Measurements from ENCODE around the gene SUSD4.
"Not testable (repeated sequence)": the region's sequence is repeated elsewhere in the genome, so short reads cannot be mapped to it uniquely, and the experiment has no call there.

The SUSD4 gene

DNA sequence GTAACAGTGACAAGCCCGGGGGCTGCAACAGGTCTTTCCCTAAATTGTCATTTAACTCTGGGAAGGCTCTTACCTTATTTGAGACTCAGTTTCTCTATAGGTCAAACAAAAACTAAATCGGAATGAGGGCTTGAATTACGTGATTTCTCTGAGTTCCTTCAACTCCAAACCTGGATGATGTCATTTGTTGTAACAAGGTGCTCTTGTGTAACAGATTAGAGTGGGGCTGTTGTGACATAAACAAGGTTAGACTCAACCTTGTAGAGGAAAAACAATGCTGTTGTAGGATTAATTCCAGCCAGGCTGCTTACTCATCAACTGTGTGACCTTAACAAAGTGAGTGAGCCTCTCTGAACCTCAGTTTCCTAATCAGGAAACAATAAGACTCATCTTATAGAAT, 74.4 kb downstream of the SUSD4 start:
- no peak for DNase-seq (ENCODE audit: low read depth)

DNA sequence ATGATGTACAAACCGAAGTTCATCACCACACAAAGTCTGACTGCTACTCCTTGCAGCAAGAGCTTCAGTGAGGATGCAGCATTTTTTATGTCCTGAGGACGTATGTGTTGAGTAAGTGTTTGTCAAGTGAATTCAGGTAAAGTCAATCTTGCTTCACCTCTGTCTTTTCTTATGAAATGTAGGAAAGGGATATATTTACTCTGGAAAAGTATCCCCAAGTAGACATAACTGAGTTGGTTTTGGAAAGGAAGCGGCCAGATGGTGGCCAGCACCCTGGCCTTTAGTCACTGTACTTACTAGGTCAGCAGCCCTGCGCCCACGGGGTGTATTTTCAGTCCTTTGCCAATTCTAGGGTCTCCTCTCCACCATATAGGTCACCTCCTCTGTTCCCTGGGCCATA, 75.2 kb downstream of the SUSD4 start:
- no peak for DNase-seq (ENCODE audit: low read depth)

DNA sequence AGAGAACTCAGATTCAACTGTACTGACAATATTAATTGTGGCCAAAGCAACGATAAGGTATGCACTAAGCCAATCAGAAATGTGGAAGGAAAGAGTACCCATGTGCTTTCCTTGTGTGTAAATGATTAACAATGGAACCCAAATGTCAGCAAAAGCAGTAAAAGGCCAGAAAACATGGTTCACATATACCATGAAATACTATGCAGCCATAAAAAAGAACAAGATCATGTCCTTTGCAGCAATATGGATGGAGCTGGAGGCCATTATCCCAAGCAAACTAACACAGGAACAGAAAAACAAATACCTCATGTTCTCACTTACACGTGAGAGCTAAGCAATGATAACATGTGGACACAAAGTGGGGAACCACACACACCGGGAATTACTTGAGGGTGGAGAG, 78.5 kb downstream of the SUSD4 start:
- no peak for DNase-seq (ENCODE audit: low read depth)

DNA sequence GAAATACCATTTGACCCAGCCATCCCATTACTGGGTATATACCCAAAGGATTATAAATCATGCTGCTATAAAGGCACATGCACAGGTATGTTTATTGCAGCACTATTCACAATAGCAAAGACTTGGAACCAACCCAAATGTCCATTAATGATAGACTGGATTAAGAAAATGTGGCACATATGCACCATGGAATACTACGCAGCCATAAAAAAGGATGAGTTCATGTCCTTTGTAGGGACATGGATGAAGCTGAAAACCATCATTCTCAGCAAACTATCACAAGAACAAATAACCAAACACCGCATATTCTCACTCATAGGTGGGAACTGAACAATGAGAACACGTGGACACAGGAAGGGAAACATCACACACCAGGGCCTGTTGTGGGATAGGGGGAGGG, 80.3 kb downstream of the SUSD4 start:
- DNase-seq (ENCODE audit: low read depth), result not testable (repeated sequence)

DNA sequence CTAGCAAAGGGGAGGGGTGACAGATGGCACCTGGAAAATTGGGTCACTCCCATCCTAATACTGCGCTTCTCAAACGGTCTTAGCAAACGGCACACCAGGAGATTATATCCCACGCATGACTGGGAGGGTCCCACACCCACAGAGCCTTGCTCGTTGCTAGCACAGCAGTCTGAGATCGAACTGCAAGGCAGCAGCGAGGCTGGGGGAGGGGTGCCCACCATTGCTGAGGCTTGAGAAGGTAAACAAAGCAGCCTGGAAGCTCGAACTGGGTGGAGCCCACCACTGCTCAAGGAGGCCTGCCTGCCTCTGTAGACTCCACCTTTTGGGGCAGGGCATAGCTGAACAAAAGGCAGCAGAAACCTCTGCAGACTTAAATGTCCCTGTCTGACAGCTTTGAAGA, 85.7 kb downstream of the SUSD4 start:
- not testable (repeated sequence) for DNase-seq (ENCODE audit: low read depth)

DNA sequence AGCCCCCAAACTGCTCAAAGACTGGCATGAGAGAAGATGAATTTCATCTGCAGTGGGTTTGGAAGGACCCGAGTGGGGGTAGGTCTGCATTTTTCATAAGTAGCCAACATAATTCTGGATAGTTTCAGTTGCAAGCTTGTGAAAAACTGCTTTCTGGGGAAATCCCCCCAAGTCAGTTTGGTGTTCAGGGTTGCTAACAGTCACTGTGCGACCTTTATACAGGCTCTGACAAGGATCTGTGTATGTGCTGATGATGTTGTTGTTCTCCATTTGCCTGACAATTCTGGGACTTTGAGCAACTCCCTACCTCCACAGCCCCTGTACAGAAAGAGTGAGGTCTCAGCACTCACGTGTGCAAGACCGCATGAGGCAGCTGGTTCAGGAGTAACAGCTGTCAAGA, 87.9 kb downstream of the SUSD4 start:
- DNase-seq (ENCODE audit: low read depth), result no peak

DNA sequence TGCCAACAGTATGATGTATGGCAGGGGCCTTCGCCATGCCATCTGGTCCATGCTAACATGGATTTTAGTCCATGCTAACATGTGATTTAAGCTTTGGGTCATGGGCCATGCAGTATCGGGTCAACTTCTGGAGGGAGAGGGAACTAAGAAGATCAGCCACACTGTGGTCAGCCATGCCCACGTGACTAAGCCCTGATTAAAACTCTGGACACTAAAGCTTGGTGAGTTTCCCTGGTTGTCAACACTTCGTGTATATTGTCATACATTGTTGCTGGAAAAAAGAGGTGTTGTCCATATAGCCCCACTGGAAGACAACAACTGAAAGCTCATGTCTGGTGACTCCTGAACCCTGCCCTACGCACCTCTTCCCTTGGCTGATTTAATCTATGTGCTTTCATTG, 90.5 kb downstream of the SUSD4 start:
- DNase-seq (ENCODE audit: low read depth), result no peak

DNA sequence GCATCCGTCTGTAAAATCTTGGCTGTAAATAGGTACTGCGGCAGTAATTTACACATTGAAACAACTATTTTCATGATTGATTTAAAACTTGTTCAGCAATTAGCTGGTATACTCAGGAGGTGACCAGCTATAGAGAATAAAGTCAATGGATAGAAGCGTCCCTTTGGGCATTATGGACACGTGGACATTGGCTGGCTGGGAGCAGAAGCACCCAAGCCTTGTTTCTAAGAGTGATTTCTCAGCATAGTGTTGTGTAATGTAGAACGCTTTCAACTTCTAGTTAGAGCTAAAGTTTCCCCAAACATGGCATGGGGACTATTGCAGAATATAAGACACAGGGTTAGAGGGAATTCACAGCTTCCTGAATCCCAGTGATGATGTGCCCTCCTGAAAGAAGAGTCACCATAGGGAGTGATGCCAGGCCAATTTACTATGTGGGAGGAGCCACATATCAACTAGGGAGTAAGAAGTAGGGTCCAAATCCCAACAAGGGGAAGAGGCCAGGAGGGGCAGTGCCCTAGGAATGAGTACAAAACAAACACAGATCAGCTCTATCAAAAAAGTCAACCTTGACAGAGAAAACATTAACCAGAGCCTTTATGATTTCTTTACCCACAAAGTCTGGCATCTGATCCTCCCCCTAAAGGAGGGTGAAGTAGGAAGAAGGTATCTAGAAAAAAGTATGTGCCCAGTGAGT, 92.7 kb downstream of the SUSD4 start:
- DNase-seq (ENCODE audit: low read depth), result no peak

DNA sequence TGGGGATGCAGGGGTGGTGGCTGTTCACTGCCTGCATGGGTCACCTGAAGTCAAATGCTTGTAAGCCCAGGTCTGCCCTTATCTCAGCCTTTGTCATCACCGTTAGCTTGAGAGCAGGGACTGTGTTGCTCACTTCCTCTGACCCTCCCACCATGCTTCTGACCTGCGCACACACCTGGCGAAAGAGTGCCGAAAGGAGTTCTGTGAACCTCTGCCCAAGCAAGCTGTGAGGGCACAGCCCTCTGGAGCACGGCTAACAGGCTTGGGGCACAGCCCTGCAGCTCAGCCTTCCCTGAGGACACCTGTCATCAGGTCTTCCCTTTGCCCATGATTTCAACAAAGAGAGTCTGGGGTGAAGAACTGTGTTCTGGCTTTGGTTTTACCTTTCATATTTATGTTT, 93.8 kb downstream of the SUSD4 start:
- no peak for DNase-seq (ENCODE audit: low read depth)

DNA sequence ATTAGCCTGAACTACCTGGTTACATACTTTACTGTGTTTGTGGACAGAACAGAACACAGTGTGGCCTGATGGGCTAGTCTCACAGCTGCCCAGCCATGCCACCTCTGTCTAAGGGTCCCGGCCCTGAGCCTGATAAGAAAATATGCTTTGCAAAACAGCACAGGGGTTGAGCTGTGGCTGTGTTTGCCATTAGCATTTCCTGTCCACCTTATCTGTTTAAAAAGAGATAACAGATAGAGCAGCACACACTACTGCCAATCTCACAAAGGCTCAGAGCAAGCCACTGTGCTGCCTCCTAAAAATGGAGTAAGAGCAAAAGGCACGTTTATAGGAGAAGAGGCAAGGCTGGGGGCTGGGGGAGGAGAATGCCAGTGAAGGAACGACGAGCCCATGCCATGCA, 95.0 kb downstream of the SUSD4 start:
- DNase-seq (ENCODE audit: low read depth), result no peak

DNA sequence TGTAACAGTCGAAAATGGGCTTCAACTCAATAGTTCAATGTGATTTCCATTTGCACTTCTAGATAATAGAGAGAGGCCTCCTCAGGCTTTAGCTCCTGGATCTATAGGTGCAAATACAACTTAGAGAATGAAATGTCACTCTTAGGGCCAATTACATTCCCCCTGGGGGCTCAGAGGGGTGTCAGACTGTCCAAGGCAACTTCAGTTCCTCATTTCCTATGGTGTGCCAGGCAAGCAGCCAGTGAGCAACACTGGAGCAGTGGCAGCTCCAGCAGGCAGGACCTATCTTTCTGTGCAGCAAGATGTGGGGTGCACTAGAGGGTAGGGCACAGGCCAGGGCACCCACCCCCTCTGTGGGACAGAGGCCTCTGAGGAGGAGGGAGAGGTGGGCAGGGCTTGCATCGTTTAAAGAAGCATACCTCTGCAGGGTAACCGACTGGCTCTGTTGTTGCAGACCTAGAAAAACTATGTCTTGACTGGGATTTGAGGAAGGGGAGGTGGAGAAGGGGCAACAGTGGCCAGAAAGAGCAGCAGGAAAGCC, 97.3 kb downstream of the SUSD4 start:
- DNase-seq (ENCODE audit: low read depth), result no peak

DNA sequence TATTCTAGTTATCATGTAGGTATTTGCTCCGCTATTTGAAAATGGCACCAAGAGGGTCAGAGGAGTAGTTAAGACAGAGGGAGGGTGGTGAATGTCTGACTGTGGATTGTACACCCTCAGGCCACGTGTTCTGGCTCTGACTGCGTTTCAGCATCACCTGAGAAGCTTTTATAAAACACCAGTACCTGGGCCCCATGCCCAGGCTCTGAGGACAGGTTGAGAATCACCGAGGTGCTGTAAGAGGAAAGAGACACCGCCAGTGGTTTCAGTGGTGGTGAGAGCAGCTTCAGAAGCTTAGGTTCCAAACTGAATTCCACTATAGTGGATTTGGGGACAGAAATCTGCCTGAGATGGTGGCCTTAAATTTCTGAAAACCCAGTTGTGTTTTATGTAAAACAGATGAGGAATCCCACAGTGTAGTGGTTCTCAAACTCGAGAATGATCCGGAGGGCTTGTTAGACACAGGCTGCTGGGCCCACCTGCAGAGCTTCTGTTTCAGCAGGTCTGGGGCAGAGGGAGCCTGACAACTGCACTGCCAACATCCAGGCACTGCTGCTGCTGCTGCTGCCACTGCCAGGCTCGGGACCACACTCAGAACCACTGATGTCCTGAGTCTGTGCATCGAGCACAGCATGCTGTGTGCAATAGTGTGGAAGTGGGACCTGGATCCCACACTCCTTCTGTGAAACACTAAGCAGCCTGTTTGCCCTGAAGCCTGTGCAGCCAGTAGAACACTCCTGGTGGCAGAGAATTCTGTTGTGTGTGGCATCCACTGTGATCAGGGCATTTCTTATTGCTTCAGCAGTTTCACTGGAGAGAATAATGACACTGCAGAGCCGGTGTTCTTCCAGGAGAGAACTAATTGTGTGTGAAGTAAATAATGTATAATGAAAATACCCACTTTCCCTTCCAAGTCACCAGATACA, 98.7 kb downstream of the SUSD4 start:
- no peak for DNase-seq (ENCODE audit: low read depth)

DNA sequence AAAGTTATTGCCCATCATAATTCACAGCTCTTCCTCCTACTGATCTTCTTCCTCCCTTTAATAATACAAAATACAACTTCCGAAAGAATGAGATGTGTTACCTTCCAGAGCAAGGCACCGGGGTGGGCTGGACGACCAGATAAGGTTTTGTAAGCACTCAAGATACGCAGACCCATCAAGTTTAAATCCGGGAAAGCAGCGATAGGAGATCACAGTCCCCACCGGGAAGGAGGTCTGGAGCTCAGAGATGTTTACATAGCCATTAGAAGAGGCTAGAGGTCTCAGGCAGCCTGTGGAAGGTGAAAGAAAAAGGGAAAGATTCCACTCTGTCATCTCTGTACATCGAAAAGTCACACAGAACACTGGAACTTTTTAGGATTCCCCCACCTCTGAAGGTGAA, 99.4 kb downstream of the SUSD4 start:
- no peak for DNase-seq (ENCODE audit: low read depth)

DNA sequence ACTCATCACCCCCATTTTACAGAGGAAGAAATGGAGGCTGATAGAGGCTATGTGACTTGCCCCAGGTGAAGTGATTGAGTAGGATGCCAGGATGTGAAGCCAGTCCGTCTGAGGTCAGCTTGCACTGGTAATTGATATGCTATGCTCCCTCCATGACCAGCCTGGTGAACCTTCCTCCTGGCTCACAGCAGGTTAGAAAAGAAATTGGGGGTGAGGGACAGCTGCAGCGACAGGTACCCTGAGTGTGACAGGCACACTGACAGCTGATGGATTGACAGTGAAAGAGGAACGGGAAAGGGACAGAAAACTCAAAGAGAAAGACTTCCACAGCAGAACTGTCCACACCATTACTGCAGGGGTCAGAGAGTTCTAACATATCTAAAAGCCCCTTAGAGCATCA, 102.1 kb downstream of the SUSD4 start:
- DNase-seq (ENCODE audit: low read depth), result no peak

DNA sequence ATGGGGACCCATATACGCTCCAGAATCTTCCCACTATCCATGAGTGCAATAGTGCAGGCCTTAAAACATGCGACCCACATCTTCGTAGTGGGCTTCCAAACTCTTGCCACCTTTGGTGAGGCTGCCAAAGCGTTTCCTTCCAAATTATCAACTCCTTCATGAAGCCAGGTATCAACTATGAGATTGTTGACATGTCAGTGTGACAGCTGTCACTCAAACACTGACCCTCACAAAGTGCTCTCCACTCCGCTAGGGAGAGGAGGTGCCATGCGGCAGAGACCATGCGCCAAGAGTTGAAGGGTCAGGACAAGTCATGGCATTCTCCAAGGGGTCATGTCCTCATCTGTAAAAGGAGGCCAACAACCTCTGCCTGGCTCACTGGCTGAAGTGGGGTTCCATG, 103.3 kb downstream of the SUSD4 start:
- DNase-seq (ENCODE audit: low read depth), result no peak

DNA sequence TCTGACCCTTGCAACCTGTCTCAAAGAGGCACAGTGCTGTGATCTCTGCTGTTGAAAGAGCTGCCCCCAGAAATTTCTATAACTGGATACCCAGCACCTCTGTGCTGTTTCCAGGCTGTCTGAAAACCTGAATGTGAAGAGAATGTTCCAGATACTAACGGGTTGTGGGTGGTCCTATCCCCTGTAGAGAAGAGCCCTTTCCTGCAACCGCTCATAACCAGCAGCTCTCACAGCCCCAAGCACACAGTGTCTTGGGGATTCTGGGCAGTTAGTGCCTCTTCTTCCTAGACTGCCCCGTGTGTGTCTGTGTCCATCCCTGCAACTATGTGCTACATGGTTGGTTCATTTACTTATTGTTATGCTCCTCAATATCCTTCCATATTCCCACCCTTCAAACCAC, 104.5 kb downstream of the SUSD4 start:
- DNase-seq (ENCODE audit: low read depth), result no peak

DNA sequence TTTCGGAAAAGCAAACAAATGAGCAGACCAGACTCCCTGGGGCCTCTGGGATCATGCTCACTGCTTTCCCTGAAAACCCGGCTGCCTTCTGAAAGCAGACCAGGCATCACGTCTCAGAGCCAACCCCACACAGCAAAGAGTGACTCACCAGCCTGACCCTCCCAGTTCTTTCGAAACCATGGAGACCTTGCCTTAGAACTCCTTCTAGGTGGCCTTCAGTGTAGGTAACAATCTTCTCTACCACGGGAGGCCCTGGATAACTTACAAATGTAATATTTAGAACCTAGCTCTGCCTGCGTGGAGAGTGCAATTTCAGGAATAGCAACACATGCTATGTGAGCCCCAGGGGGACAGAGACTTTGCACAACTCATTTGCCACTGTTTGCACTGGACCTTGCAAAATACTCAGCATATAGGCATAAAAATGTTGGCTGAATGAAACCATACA, 105.2 kb downstream of the SUSD4 start:
- no peak for DNase-seq (ENCODE audit: low read depth)

DNA sequence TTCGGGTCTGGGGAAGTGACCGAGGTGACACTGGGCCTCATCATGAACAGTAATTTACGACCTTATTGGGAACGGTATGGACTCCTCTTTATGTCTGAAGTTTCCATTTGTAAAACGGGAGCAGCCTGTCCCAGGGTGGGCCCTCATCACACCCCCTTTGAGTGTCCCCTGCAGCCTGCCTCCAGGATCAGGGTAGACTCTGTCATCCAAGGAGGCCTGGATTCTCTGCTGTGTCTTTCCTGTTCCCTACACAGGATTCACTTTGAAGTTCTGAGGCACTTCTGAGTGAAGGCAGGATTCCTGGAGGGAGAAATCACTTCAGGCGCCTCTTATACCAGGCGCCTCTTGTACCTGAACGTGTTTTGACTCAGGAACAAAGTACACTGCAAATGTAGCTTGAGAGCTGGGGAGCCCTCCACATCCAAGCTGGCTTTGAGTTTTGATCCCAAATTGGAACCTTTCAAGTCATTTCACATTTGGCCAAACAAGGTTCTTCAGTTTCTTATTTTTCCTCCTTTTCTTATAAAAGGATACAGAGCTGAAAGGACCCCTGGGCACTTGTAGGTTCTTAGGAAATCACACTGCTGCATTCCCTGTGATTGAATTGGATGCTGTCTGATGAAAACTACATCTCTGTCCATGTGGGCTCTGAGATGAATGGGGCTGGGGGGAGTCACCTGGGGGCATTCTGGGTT, 106.0 kb downstream of the SUSD4 start:
- no peak for DNase-seq (ENCODE audit: low read depth)

DNA sequence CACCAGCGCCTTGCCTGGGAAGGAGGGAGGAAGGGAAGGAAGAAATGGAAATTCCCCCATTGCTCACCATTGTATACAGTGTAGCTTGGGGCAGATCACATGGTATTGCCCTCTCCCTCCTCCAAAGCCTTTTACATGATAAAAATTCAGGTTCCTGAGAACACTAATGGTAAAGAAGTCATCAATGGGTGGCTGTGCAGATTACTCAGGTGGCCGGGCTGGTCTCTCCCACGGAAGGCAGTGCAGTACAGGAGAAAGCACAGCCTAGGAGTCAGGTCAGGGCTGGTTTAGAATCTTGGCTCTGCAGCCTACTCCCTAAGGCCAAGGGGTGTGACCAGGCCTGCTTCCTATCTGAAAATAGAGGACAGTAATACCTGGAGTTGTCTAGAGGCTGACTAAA, 107.9 kb downstream of the SUSD4 start:
- DNase-seq (ENCODE audit: low read depth), result no peak

DNA sequence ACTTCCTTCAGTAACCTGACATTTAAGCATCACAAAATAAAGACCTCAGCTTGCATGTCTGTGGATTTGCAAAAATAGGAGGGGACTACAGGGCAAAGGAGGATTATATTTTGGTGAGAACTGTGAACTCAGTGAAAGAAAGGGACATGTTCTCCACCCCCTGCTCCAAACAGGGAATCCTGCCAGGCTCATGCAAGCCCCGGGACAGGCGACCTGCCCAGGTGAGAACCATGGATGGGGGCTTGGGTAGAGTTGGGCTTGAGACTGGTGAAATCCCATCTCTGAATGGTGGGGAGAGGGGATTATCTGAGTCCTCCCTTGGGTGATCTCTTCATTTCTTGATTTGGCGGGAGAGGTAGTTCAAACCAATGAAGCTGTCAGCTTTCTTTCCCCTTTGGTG, 110.1 kb downstream of the SUSD4 start:
- DNase-seq (ENCODE audit: low read depth), result no peak

DNA sequence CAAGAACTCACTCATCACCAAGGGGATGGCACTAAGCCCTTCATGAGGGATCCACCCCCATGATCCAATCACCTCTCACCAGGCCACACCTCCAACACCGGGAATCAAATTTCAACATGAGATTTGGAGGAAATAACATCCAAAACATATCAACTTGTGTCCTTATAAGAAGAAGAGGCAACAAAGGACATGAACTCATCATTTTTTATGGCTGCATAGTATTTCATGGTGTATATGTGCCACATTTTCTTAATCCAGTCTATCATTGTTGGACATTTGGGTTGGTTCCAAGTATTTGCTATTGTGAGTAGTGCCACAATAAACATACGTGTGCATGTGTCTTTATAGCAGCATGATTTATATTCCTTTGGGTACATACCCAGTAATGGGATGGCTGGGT, 112.6 kb downstream of the SUSD4 start:
- not testable (repeated sequence) for DNase-seq (ENCODE audit: low read depth)

DNA sequence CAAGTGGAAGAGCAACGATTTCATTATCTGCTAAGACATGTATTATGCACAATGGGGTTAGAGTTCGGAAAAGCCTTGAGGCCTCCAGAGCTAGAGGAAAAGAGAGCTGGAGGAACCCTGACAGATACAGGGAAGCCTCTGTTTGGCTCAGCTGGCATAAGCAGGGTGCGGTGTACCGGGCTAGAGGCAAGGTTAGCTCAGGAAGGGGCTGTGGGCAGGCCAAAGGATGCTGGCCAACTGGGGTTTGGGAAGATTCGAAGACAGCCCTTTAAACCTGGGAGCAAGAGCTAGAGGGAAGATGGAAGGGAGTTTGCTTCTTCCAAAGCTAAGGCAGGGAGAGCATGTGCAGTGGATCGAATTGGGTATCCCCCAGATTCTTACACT, 113.4 kb downstream of the SUSD4 start:
- DNase-seq (ENCODE audit: low read depth), result no peak

Data from activated T-helper 9 cell treated with anti-CD3 and anti-CD28 coated beads, Interleukin-2, amount 50 U/mL, for 16 hours (primary cell).